ENCODE measurements around the gene PRSS27.
"Not testable (repeated sequence)": the region's sequence is repeated elsewhere in the genome, so short reads cannot be mapped to it uniquely, and the experiment has no call there.

The PRSS27 gene

GRCh38 chr16:2707368-2708289 is 12.4 kb downstream of the PRSS27 start:
- no peak for DNase-seq

DNA sequence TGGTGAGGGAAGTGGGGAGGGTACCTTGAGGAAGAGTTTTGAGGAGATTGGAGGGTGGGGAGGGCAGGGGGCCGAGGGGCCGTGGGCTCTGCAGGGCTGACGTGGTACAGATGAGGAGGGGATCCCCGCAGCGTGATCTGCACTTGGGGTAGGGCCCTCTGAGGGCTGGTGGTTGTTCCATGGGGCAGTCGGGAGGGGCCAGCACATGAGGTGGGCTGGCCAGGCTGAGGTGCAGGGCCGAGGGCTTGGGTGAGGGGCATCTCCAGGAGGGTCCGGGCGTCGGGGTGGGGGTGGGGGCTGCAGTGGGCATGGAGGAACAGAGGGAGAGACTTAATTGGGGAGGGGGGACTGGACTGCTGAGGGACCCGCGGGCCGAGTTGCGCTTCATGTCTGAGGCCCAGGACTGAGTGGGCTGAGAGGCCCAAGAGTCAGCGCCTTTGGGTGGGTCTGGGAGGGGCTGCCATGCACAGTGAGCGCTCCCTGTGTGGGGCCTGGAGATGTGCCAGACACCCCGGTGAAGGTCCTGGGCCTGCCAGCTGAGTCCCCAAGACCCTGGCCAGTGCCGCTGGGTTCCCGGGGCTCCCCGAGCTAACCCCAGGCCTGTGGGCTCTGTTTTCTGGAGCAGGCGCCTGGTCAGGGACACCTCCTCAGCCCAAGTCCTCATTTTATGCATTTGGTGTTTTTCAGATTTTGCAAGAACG is 13.3 kb downstream of the PRSS27 start:
- no peak for DNase-seq

- no peak for DNase-seq
Observed at GRCh38 chr16:2706085-2706484, 13.9 kb downstream of the PRSS27 start.

DNA sequence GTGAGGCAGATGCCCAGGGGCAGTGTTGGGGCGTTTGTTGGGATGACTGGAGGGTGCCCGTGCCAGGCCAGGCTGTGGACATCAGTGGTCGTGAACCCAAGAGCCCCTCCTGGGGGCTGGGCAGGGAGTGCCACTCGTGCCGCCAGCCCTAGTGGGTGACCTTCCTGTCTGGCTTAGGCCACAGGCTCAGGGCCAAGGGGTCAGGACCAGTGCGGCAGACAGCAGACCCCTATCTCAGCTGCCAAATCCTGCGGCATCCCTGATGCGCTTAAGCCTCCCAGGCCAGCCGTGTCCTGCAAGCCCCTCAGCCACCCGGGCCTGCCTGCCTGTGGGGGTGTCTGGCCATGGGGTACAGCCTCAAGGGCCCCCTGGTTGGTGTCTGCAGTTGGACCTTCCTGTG is 14.7 kb downstream of the PRSS27 start:
- no peak for DNase-seq

GRCh38 chr16:2704983-2705275 is 15.1 kb downstream of the PRSS27 start:
- no peak for DNase-seq

- no peak for DNase-seq
Observed at GRCh38 chr16:2704166-2704982, 15.7 kb downstream of the PRSS27 start.

DNA sequence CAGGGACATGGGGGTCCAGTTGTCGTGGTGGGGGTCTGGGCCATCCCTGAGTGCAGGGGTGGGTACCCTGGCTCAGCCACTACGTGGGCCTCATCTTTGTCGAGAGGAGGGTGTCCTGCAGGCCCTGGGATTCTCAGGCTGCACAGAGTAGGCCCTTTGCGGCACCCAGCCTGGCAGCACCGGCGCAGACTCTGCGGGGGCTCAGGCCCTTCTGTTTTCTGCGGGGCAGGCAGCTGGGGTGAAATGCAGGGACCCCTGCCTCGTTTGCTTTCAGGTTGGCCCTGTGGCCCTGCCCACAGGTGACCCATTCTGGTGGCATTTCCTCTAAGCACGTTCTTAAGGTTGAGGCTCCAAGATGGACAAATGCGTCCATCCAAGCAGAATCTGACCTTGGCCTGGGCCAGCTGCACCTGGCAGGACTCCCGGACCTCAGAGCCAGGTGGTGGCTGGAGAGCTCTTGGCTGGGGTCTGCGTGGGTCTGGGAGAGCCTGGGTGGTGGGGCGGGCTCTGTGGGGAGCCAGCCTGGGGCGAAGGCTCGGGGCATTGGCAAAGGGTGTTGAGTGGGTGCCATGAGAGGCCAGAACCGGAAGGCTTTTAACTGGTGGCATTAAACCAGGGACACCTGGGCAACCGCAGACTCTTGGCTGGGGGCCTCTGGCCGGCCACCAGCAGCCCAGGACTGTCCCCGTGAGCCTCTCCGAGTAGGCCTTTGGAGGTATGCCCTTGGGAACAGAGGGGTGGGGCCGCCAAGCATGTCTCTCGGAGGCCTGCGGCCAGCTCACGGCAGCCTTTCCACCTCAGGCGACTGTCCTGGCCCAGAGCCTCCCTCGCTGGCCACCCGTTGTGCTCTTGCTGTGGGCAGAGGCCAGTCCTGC is 16.9 kb downstream of the PRSS27 start:
- no peak for DNase-seq

GRCh38 chr16:2702438-2702825 is 17.6 kb downstream of the PRSS27 start:
- no peak for DNase-seq

GRCh38 chr16:2701713-2702437 is 18.1 kb downstream of the PRSS27 start:
- no peak for DNase-seq

DNA sequence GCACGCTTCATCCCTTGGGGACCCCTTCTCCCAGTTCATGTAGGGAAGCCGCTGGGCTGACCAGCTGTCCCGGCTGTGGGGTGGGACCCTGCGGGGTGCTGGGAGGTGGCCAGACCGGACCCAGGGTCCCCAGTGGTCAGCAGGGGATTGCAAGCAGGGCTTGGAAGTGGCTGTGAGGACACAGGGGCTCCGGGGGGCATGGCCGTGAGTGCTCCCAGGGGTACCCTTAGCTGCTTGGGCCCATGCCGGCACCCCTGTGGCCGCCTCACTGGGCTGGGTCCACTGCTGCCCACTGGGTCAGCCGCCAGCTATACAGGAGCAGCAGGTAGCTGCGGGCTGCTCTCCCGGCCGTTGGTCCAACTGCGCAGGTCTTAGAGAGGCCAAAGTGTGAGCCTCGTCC is 18.8 kb downstream of the PRSS27 start:
- DNase-seq = no peak

DNA sequence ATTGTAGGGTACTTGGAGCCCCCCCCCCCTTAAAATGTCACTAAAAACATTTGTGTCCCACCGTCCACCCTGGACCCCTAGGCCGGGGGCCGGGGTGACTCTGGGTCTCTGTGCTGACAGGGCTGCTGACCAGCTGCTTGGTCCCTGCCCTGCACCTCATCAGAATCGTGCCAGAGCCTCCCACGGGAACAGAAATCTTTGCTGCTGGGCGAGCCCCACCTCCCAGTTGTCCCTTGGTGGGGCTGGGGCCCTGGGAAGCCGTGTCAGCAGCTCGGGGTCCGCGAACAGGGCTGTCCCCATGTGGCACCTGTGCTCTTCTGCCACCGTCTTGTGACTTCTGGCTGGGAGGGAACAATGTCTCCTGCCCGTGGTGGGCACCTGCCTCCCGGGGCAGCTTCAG is 19.2 kb downstream of the PRSS27 start:
- DNase-seq = no peak

GRCh38 chr16:2699791-2700600 is 20.0 kb downstream of the PRSS27 start:
- no peak for DNase-seq

DNA sequence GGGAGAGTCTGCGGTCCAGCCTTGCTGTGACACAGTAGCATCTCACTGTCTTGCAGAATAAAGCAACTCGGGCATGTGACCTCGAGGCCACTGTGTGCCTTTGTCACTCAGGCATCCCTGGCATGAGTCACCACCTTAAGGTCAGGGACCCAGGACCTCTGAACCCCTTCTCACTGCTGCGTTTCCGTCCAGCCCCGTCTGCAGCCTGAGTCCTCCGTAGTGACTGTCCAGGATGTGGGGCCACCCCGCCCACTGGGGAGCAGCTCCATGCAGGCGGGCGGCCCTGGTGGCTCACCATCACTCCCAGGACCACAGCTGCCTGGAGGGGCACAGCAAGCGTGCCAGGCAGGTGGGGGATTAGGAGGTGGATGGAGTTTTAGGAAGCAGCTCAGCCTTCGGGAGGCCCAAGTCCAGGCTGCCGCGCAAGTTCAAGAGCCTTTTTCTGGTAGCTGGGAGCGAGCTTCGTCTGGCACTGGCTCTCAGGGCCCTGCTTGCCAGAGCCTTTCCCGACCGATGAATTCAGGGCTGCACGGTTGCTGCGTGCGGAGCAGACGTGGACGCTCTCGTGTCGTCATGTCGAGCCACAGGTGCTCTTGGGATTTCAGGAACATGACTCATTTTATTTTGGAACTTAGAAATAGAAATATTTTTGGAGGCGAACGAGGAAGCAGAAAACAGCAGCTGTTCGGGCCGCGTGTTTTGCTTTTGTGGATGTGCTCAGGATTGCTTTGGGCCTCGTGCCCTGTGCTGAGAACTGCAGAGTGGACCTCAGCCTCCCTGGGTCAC is 20.9 kb downstream of the PRSS27 start:
- no peak for DNase-seq

- no peak for DNase-seq
Observed at GRCh38 chr16:2698103-2698870, 21.7 kb downstream of the PRSS27 start.

- DNase-seq = no peak
Observed at GRCh38 chr16:2697401-2697948, 22.5 kb downstream of the PRSS27 start.

DNA sequence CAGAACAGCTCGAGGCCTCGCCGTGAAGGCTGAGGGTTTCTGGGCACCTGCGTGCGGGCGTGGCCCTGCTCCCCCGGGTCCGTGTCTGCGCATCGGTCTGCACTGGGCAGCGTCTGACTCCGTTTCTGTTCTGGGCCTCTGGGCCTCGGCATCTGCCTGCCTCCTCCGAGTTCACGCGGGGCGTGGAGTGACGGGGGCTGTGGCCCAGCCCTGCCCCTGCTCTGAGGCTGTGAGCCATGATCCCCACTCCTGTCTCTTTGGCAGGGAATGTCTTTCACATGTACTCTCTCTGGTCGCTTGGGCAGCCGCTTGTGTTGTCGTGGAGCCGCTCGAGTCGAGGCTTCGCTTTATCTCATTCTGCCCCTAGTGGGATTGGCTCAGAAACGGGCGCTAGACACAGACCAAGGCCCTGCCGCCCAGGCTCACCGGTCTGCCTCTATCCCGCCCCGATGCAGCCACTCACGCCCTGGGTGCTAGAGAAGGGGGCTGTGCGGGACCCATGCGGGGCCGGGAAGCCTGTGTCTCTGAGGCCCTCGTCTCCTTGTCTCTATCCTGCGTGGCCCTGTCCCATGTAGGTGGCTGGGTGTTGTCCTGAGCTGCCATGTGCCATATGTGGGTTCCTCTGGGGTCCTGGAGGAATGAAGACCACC is 23.3 kb downstream of the PRSS27 start:
- not testable (repeated sequence) for DNase-seq

- no peak for DNase-seq
Observed at GRCh38 chr16:2692948-2693651, 26.9 kb downstream of the PRSS27 start.
